Calu3 (cell line): ENCODE data around the gene DLGAP5. TPM values are rescaled to one million over a fixed set of nuclear protein-coding genes. Genes with fewer than 3 reads are reported as not detected.

Experiments used
- Bru-seq: library from RNA; stranded (reverse); fragments of 400-500 nt; gene quantifications from one replicate; lab custom pipeline; 2021; lab: Mats Ljungman, UMichigan
- BruChase-seq, 2 experiments: library from RNA; stranded (reverse); fragments of 400-500 nt; gene quantifications; one replicate each; lab custom pipeline; 2021; lab: Mats Ljungman, UMichigan
- BruUV-seq: library from RNA; stranded (reverse); fragments of 400-500 nt; replicated peaks from 2 replicates; lab custom pipeline; 2021; lab: Mats Ljungman, UMichigan
- CTCF ChIA-PET: fragments of 300-600 bp; sonication (Branson Sonifier 250); formaldehyde crosslinking; loops from one replicate; lab custom pipeline; 2022; ENCODE audit warnings: antibody characterized with exemption; lab: Charles Lee
- DNase-seq: peaks from one replicate; pipeline ENCODE4 v3.0.0; 2022
- H3K27ac Mint-ChIP-seq: one replicate; pipeline ENCODE4 v1.8.0; 2022; ENCODE audit warnings: mixed read lengths; ENCODE audit not compliant: unreplicated experiment
- H3K27me3 Mint-ChIP-seq: one replicate; pipeline ENCODE4 v1.8.0; 2022; ENCODE audit warnings: mixed read lengths; ENCODE audit not compliant: unreplicated experiment
- H3K36me3 Mint-ChIP-seq: one replicate; pipeline ENCODE4 v1.8.0; 2022; ENCODE audit warnings: mild to moderate bottlenecking, moderate library complexity, mixed read lengths; ENCODE audit not compliant: insufficient read depth, unreplicated experiment
- H3K4me1 Mint-ChIP-seq: one replicate; pipeline ENCODE4 v1.8.0; 2022; ENCODE audit warnings: mild to moderate bottlenecking, low read depth, mixed read lengths; ENCODE audit not compliant: unreplicated experiment
- H3K4me3 Mint-ChIP-seq: one replicate; pipeline ENCODE4 v1.8.0; 2022; ENCODE audit warnings: mild to moderate bottlenecking, low read depth, moderate library complexity, mixed read lengths; ENCODE audit not compliant: unreplicated experiment
- H3K9me3 Mint-ChIP-seq: one replicate; pipeline ENCODE4 v1.8.0; 2022; ENCODE audit warnings: low read depth, mixed read lengths; ENCODE audit not compliant: unreplicated experiment
- CTCF ChIP-seq: fragments of 200-600 bp; IDR thresholded peaks from one replicate; pipeline ENCODE4 v1.8.0; 2022; ENCODE audit warnings: antibody characterized with exemption; ENCODE audit not compliant: unreplicated experiment
- intact Hi-C: fragments of 100-400 bp; cut with micrococcal nuclease; formaldehyde crosslinking; loops from one replicate; pipeline ENCODE4 v1.10.0; 2022; ENCODE audit not compliant: unreplicated experiment
- long read RNA-seq: library from polyadenylated mRNA; stranded (forward); transcript quantifications from one replicate; pipeline ENCODE4 v2.0.0, GENCODE V29; 2022
- total RNA-seq: library from RNA; stranded (reverse); gene quantifications from 2 replicates; pipeline ENCODE4 v1.2.3, GENCODE V29; 2022

Gene DLGAP5
- total RNA-seq (48.7 and 54.3 TPM in 2 replicates), Bru-seq, nascent RNA (percentile 85 among the genes with signal in this experiment), BruChase-seq, experiment 1, labeled RNA remaining after a 6-hour chase (percentile 82 among the genes with signal in this experiment), BruChase-seq, experiment 2, labeled RNA remaining after a 2-hour chase (percentile 78 among the genes with signal in this experiment)
- long read RNA-seq, transcript DLGAP5-201 (19 exons, 2,973 nt), result major isoform, 78 of 103 reads
- long read RNA-seq, transcript DLGAP5-202 (20 exons, 2,954 nt), result minor isoform, 5 of 103 reads
- long read RNA-seq, partial matches to known transcripts, result 3 of 103 reads
- long read RNA-seq, other reads (novel, unspliced or antisense), result 17 of 103 reads

GRCh38 chr14:55191203-55192053 is at the start of gene DLGAP5:
Gene DLGAP5, minus strand, starts transcription at chr14:55191585. Its CDS starts 2,406 bp downstream, at chr14:55189179.
- peak within 1 kb of the TSS; percentile 82 for H3K27ac Mint-ChIP-seq
- CTCF ChIA-PET, result interaction anchor here (0.9 to 1.6 kb wide), 3 partner anchors 79 to 241 kb away, joined by 3 to 5 read pairs (median 4); no protein-coding TSS in a partner anchor
- peak; percentile 91 for DNase-seq
- peaks cover 32% of the 10 kb centered on the region for H3K36me3 Mint-ChIP-seq
- no peaks in the 10 kb centered on the region for H3K9me3 Mint-ChIP-seq
- H3K4me3 Mint-ChIP-seq, result peak within 1 kb of the TSS; percentile 91
- H3K27me3 Mint-ChIP-seq, result no peaks in the 10 kb centered on the region
- intact Hi-C loops, result no loop called here
- TF ChIP-seq CTCF, result no peak
- H3K4me1 Mint-ChIP-seq, result peaks cover 33% of the 10 kb centered on the region
- BruUV-seq, result TSS peak; percentile 71

- TF ChIP-seq CTCF, result no peak
- BruUV-seq, result no TSS peak
- CTCF ChIA-PET, result no interaction called here
- no peak for DNase-seq
- H3K9me3 Mint-ChIP-seq, result no peaks in the 10 kb centered on the region
- intact Hi-C loops, result loop anchor here (10.0 kb wide), 1 partner anchor 194 kb away; no protein-coding TSS in a partner anchor
- no peak overlapping the region for H3K27ac Mint-ChIP-seq
- peaks cover 27% of the 10 kb centered on the region for H3K27me3 Mint-ChIP-seq
- no peak overlapping the region for H3K4me3 Mint-ChIP-seq
- no peaks in the 10 kb centered on the region for H3K4me1 Mint-ChIP-seq
- no peaks in the 10 kb centered on the region for H3K36me3 Mint-ChIP-seq
Observed at GRCh38 chr14:55240526-55241178, 49.3 kb upstream of the DLGAP5 start.

GRCh38 chr14:55239320-55239719 is 47.9 kb upstream of the DLGAP5 start:
- BruUV-seq, result no TSS peak
- CTCF ChIA-PET, result no interaction called here
- Mint-ChIP-seq H3K36me3 (no peaks in the 10 kb centered on the region), H3K27me3 (peaks cover 37% of the 10 kb centered on the region), H3K9me3 (no peaks in the 10 kb centered on the region), H3K4me3 (no peak overlapping the region), H3K4me1 (no peaks in the 10 kb centered on the region), H3K27ac (no peak overlapping the region)
- intact Hi-C loops, result no loop called here
- TF ChIP-seq CTCF, result no peak
- DNase-seq, result no peak

- TF ChIP-seq CTCF, result no peak
- peaks cover 42% of the 10 kb centered on the region for H3K27me3 Mint-ChIP-seq
- no peaks in the 10 kb centered on the region for H3K4me1 Mint-ChIP-seq
- H3K9me3 Mint-ChIP-seq, result no peaks in the 10 kb centered on the region
- H3K4me3 Mint-ChIP-seq, result no peak overlapping the region
- H3K27ac Mint-ChIP-seq, result no peak overlapping the region
- CTCF ChIA-PET, result no interaction called here
- no peak for DNase-seq
- no peaks in the 10 kb centered on the region for H3K36me3 Mint-ChIP-seq
- no TSS peak for BruUV-seq
- intact Hi-C loops, result no loop called here
Observed at GRCh38 chr14:55238019-55238680, 46.8 kb upstream of the DLGAP5 start.
